NCI-H187 (cell line): ENCODE data around the gene LGI4.
"Not testable (repeated sequence)": the region's sequence is repeated elsewhere in the genome, so short reads cannot be mapped to it uniquely, and the experiment has no call there.

Source experiments
- DNase-seq, 2 experiments: peaks; one replicate each; lab custom pipeline; 2025; lab: John Stamatoyannopoulos, UW

Gene LGI4

GRCh38 chr19:35160629-35161433 is 26.0 kb upstream of the LGI4 start:
- no peak for DNase-seq

GRCh38 chr19:35159606-35160005 is 24.7 kb upstream of the LGI4 start:
- DNase-seq, result no peak

- no peak for DNase-seq
Observed at GRCh38 chr19:35157431-35157830, 22.6 kb upstream of the LGI4 start.

- DNase-seq, result no peak
Observed at GRCh38 chr19:35156673-35157014, 21.8 kb upstream of the LGI4 start.

GRCh38 chr19:35155981-35156672 is 21.3 kb upstream of the LGI4 start:
- no peak for DNase-seq

GRCh38 chr19:35155441-35155840 is 20.6 kb upstream of the LGI4 start:
- no peak for DNase-seq

GRCh38 chr19:35154525-35155406 is 19.9 kb upstream of the LGI4 start, which contains the start of gene FXYD5:
Gene FXYD5 (plus strand): TSS chr19:35154735. CDS start chr19:35155551, 816 bp downstream.
- no peak for DNase-seq

GRCh38 chr19:35153701-35154524 is 19.1 kb upstream of the LGI4 start:
- no peak for DNase-seq

- not testable (repeated sequence) for DNase-seq
Observed at GRCh38 chr19:35153129-35153522, 18.3 kb upstream of the LGI4 start.

GRCh38 chr19:35151273-35152065 is 16.6 kb upstream of the LGI4 start:
- DNase-seq, result no peak

GRCh38 chr19:35150445-35150844 is 15.6 kb upstream of the LGI4 start:
- DNase-seq, result no peak

GRCh38 chr19:35149463-35149862 is 14.6 kb upstream of the LGI4 start:
- no peak for DNase-seq

- no peak for DNase-seq
Observed at GRCh38 chr19:35146746-35147459, 12.0 kb upstream of the LGI4 start.

- DNase-seq, result no peak
Observed at GRCh38 chr19:35144600-35145436, 10.0 kb upstream of the LGI4 start.

- DNase-seq, result no peak
Observed at GRCh38 chr19:35144259-35144599, 9.4 kb upstream of the LGI4 start.

GRCh38 chr19:35143818-35144217 is 9.0 kb upstream of the LGI4 start:
- no peak for DNase-seq

GRCh38 chr19:35143231-35143715 is 8.4 kb upstream of the LGI4 start, which contains the start of gene FXYD7:
Gene FXYD7 (plus strand): TSS chr19:35143255. CDS start chr19:35143334, 79 bp downstream.
- no peak for DNase-seq

GRCh38 chr19:35142606-35143230 is 7.9 kb upstream of the LGI4 start:
- DNase-seq, result no peak
